CD4-positive, alpha-beta T cell treated with Interleukin-4 for 4 hours (primary cell): ENCODE data around the gene TTLL9.

ENCODE experiments used
- DNase-seq: peaks from one replicate; pipeline ENCODE4 v3.0.0-alpha.2; 2020

Gene TTLL9

DNA sequence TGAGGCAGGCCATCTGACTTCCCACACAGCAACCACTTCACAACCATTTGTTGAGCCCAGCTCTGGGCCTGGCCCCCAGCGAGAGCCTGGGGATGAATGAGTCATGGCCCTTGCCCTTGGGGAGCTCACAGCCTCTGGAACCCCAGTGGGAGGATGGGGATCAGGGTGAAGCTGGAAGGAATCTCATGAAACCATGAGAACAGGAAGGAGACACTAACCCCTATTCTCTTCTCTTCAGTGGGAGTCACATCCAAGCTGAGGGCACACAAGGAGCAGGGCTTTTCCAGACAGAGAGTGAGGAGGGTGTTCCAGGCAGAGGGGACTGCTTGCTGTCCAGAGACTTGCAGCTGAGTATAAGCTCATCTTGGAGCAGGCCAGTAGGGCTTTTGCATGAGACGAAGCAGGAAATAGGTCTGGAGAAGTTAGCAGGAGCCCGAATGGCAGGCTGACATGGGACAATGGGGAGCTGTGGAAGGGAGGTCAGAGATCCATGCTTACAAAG is 32.5 kb upstream of the TTLL9 start:
- DNase-seq: no peak

DNA sequence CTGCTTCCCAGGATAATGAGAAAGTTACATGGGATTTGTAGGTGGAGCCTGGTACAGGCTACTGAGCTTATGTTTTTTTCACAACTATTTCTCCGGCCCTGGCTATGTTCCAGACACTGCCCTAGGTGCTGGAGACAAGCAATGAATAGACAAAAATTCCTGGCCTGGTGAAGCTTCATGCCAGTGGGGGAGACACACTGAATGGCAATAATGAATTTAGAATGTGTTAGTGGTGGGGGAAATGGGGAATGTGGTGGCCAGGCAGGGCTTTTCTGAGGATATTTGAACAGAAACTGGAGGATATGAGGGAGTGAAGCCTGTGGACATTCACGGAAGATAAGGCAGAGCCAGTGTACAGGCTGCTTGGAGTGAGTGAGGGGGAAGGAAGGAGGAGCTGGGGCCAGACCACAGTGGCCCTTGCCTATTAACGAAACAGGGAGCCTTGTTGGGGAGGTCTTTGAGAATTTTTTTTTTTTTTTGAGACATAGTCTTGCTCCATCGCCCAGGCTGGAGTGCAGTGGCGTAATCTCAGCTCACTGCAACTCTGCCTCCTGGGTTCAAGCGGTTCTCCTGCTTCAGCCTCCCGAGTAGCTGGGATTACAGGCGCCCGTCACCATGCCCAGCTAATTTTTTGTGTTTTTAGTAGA is 31.7 kb upstream of the TTLL9 start:
- no peak for DNase-seq

DNA sequence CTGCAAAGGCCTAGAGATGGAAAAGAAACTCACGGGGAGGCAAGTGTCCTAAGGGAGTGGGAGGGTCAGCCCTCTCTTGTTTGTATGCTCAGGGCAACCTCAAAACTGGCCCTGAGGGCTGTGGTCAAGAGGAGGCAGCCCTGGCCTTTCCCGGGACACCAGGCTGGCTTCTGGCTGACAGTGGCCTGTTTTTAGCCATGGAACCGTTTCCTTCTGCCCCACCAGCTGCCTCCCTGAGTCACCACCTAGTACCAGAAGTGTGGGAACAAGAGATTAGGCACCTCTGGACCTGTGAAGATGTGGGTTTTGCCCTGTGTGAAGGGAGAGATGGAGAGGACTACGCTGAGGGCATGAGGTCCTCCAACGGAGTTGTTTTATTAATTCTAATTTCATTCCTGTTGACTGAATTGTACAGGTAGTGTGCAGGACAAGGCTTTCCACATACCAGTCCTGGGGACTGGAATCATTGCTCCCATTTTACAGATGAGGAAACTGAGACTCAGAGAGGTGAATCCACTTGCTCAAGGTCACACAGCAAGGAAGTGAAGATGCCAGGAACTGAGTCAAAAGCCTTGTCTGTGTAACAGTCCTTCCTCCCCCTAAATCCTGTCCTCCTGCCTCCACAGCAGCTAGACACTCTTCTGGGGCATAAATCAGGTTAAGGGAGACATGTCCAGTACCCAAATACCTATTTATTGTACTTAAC is 30.5 kb upstream of the TTLL9 start:
- no peak for DNase-seq

DNA sequence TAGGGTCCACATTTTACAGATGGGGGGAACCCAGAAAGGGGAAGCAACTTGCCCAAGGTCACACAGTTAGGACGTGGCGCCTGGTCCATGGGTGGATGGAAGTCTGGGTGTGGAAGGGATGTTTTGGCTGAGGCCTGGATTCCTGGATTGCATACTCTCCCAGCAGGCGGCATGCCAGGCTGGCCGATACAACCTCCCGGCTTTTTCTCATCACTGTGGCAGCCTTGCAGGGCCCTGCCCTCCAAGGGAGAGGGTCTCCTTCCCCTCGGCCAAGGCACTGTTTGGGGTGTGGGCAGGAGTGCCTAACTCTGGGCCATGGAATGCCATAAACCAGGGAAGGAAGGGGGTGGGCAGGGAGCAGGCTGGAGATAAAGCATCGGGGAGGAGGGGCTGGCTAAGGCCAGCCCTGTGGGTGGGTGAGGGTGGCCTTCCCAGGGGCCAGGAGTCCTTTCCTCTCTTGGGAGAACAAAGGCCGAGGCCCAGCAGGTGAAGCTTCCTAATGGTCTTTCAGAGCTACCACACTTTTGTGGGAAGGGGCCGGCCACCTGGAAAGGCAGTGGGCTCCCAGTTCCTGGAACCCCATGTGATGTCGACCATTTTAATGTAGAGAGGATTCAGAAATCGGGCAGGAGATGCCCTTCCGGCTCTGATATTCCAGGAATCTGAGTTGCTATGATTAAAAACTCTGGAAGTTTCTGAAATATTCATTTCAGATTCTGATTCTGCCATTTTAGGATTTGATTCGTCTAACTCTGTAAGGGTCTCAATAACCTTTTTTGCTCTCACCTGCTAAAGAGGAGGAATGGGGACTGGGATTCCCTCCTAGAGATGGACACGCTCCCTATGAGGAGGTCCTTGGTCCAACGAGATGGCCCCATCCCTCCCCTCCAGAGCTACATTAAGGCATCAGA is 29.3 kb upstream of the TTLL9 start:
- no peak for DNase-seq

DNA sequence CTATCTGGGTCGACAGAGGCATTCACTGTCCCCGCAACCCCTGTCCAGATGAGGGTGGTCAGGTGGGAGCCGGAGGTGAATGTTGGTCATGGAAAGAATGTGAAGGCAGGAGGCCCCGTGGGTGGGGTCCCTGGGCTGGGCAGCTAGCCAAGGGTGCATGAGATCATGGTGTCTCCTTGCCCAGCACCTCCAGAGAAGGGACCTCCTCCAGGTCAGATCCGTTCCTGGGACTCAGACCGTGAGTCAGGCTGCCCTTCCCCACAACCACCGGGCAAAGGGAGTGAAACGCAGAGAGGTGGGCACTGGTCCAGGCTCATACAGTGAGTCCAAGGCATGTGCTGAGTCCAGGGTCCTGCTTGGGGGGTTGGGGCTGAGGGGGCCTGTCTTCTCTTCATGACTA is 28.5 kb upstream of the TTLL9 start:
- DNase-seq: no peak

DNA sequence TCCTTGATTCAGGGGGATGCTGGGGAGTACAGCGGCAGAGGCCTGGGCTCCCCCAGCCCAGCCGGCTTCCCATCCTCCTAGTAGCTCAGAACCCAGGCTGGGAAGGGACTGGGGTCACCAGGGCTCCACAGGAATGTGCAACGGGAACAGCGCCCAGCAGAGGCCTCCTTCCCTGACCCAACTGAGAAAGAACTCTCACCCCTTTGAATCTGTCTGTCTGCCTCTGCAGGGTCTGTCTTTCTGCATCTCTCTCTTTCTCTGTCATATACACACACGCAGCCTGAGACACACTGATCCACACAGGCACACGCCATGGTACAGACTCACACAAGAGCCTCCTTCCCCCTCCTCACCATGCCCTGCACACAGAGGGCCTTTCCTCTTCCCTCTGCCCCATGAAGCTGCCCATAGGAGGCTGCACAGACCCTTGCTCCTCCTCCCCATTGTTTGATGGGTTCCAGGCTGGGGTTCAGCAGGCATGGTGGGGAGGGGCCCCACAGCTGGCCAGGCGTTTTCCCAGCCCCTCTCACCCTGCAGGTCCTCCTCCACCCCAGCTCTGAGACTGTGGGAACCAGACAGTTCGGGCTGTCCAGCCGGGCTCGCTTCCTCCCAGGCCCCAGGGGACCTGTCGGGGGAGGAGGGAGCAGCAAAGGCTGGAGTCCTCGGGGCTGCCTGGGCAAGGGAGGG is 27.8 kb upstream of the TTLL9 start:
- DNase-seq: no peak

DNA sequence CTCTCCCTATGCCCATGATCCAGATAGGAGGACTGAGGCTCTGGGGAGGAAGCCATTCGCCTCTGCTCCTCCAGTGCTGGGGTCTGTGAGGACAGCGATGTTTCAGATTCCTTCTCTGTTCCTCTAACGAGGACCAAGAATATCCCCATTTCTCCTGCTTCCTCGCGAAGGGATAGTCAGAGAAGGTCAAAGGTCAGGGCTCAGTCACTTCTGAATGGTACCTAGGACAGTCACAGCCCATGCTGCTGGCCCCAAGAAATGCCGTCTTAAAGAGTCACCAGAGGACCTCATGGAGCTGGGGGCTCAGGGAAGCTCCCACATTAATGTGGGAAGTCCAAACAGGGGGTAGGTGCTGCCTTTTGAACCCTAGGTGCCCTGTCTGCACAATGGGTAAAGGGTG is 27.1 kb upstream of the TTLL9 start:
- no peak for DNase-seq

DNA sequence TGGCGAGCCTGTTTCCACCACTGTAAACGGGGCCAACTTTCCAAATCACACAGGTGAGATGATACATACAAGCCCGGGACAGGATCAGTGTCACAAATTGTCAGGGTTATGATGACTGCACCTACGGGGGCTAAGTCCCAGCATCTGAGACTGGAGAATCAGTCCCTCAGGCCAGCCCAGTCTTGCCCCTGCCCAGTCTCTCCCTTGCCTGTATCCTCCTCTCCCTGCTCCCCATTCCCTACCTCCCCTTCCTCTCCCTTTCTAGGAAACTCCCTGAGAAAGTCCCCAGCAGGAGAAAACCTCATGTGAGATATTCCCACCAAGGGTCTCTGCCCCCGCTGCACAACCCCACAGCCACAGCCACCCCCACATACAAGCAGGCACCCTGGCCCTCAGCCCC is 26.6 kb upstream of the TTLL9 start:
- no peak for DNase-seq

DNA sequence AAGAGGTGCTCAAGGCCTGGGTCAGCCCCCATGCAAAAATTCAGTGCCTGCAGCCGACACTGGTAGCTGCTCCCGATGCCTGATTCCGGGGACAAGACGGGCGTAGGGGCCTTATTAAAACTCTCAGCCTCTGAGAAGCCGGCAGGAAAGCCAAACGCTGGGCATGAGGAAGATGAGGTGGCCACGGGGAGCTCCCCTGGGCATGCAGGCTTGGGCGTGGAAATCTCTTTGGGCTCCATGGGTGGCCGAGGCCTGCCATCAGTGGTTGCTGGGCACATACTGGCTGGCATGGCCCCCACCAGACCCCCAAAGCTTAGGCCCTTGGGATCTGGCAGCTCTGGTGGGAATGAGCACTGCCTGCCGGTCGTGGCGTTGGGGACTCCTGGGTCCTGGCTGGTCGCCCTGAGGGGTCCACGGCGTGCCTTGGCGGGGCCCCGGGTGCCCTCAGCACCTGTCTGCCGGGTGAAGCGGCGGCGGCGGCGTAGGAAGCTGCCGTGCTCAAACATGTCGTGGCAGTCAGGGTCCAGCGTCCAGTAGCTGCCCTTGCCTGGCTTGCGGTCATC is 25.6 kb upstream of the TTLL9 start:
- no peak for DNase-seq

DNA sequence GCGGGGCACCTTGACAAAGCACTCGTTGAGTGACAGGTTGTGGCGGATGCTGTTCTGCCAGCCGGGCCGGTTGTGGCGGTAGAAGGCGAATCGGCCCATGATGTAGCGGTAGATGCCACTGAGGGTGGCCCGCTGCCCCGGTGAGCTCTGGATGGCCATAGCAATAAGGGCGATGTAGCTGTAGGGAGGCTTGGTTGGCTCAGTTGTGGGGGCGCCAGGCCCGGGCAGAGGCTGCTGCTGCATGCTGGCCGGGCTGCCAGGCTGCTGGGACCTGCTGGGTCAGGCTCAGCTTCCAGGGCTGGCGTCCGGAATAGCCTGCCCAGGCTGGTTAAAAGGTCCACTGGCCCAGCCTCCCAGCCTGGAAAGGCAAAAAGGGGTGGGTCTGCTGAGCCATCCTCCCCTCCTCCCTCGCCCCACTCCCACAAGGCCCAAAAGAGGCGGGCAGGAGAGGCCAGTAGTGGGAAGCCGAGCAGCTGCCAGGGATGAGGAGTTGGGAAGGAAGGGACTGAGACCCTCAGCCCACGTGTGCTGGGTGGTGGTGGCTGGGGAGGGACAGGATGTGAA is 25.1 kb upstream of the TTLL9 start, which contains the start of gene FOXS1:
TSS of gene FOXS1 (minus strand) at position 305 of the 564 bp plus-strand sequence. CDS start at position 243, 62 bp downstream.
- DNase-seq: no peak

DNA sequence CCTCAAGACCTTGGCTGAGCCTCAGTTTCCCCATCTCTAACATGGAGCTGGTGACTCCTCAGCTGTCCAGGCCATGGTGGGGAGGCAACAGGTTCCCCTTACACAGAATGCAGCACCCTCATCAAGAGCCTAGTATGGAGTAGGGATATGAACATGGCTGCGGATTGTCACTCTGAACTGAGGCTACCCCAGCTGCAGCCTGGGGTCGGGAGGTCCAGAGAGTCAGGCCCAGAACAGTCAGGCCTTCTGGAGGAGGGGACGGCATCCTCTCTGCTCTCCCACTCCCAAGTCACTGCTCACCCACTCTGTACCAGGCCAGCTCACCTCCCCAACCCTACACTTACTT is 23.7 kb upstream of the TTLL9 start:
- no peak for DNase-seq

DNA sequence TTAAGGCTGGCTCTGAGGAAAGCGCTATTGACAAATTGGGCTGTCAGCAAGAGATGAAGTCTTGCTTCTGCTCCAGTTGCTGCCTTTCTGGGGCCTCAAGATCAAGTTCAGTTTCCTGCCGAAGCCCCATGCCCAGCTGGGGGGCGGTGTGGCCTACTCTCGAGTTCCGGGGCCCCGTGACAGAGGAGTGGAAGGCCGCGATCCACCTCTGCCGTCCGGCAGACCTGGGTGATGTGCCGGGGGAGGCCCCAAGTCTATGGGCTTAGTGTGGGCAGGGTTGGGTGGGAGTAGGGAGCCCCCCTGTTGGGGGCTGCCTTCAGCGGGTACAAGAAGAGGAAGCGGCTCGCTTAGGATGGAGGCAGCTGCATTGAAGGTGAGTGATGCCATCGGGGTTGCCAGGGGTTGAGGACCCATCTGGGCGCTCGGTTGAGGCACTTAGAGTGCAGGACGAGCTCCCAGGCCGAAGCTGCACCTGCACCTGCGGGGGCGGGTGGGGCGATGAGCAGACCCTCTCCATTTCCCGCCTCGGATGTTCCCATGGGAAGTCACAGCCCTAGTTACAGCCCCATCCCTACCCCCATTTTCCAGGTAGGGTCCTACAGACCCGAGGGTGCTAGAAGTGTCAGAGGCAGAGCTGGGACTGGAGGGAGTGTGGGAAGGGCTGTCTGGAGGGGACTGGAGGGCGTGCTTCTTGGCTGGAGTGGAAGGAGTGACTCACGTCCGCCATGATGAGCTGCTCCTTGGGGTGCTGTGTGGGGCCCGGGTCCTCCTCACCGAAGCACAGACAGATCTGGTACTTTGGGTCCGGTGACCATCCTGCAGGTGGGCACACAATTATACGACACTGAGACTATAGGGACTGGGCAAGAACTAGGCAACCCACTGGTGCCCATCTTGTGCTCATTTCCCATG is 22.1 kb upstream of the TTLL9 start:
- DNase-seq: no peak

DNA sequence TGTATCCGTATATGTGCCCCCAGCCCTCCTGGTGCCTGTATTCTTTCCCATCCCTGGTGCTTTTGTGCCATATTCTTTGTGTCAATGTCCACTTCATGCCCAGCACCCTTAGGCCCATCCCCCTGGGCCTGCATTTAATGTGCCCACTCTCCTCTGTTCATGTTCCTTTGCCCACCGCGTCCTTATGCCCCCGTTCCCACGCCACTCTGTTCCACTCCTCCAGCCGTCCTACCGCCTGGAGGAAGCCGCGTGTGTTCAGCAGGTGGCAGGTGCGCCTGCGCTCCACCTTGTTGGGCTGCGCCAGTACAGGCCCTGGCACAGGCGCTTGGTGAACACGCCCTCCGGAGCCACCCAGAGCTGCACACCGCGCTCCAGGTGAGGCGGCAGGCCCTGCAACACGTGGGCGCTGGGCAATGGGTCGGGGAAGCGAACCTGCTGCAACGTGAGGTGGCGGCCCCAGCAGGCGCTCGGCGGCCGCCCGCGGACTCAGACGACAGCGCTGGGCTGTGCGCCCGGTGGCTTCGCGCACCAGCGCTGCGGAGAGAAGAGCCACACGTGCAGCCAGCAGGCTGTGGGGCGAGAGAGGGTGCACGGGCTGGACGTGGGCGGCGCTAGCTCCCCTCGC is 21.0 kb upstream of the TTLL9 start:
- DNase-seq: no peak

DNA sequence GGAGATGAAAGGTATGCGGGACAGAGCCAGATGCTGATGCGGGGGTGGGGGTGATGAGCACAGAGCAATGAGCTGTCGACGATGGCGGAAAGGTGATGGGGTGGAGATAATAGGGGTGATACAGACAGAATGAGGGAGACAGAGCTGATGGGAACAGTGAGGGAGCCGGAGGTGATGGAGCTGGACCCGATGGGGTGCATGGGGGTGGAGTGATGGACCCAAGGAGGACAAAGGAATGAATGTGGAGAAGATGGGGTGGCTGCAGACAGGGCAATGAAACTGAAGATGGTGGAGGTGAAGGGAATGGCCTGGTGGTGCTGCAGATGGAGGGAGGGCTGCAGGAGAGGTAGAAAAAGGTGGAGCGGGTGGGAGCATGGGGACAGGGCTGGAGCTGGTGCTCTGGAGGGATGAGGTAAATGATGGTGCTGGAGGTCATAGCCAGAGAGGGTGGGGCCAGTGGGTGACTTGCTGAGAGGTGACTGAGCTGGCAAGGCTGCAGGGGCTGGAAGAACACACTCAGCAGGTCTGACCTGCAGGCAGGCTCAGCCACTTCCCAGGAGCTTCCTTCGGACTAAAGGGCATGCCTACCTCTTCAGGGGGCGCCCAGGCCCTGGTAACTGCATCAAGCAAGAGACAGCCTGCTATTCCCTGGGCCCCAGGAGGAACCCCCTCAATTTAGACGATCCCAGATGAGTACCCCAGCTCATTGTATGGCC is 19.0 kb upstream of the TTLL9 start:
- no peak for DNase-seq

DNA sequence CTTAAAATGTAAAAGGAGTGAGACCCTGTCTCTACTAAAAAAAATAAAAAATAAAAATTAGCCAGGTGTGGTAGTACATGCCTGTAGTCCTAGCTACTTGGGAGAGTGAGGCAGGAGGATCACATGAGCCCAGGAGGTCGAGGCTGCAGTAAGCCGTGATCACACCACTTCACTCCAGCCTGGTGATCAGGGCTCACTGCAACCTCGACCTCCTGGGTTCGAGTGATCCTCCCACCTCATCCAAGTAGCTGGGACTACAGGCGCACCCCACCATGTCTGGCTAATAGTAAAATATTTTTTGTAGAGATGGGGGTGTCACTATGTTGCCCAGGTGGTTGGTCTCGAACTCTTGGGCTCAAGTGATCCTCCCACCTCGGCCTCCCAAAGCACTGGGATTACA is 17.0 kb upstream of the TTLL9 start:
- DNase-seq: no peak

DNA sequence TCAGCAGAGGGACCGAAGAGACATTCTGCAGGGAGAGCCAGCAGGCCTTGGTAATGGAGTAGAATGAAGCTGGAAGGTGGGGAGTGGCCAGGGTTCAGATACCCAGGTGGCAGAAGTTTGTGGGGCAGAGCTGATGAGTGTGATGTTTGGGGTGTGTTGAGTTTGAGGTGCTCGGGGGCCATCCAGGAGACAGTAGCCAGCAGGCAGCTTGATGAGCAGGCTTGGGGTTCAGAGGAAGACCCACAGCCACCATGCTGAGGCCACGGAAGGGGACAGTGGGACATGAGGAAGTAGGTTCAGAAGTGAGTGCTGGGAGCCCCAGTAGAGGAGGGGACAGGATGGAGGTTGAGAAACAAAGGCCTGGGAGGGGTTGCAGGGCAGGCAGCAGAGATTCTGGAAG is 13.9 kb upstream of the TTLL9 start:
- no peak for DNase-seq

DNA sequence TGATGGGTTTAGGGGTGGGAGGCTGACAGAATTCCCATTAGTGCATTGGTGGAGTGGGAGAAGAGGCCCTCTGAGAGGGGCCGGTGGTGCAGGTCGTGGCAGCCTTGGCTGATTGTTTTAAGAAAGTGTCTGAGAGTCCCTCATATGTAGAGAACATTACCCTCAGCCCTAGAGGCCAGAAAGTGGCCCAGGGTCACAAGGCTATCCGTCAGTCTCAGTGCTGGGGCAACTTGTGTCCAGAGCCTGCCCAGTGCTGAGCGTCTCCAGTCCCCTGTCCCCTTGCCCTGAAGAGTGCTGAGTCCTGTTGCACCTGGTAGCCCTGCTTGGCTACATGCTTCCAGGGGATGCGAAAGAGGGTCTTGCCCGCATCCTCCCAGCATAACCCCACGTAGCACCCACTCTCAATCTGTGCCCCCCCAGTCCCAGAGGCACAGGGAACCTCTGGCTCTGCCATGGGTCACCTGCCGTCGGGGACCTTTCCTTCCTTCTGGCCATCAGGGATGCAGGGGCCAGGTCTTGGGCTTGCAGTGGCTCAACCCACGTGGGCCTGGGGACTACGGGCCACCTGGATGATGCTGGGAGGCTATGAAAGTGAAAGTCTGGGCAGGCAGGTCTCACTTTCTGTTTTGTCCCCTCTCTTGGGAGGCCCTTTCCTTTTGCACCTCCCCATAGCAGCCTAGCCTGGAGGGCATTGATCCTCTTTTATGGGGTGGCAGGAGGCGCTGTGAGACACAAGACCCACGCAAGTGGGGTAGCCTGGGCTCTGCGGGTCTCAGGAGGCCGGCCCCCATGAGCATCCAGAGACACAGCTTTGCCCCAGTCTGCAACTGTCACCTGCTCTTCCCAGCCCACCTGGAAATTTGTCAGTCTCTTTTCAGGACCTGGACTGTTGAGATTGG is 12.3 kb upstream of the TTLL9 start:
- no peak for DNase-seq

DNA sequence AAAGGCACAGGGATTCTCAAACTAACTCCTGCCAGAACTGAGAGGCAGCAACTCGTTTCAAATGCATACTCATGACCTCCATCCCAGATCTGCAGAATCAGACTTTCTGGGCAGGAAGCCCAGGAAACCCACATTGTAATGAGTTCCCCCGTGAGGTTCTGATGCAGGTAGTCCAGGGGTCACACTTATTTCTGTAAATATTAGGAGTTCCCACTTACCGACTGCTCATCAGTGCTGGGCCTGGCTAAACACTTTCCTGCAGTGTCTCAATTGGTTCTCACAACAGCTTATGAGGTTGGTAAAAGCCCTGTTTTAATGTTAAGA is 11.7 kb upstream of the TTLL9 start:
- no peak for DNase-seq
